Measurements from ENCODE around the gene LRP8. TPM values are rescaled to one million over a fixed set of nuclear protein-coding genes. Genes with fewer than 3 reads are reported as not detected.

LRP8 gene
- total and polyA plus RNA-seq, 2 of the 13 experiments (the other 11 are each of a cell fraction or from before 2014, with no cell fraction given) = 17.3 to 17.4 TPM

GRCh38 chr1:53220171-53220961 is 107.5 kb downstream of the LRP8 start, which contains the start of gene CZIB (continued):
- TF ChIP-seq, protein P1, sequence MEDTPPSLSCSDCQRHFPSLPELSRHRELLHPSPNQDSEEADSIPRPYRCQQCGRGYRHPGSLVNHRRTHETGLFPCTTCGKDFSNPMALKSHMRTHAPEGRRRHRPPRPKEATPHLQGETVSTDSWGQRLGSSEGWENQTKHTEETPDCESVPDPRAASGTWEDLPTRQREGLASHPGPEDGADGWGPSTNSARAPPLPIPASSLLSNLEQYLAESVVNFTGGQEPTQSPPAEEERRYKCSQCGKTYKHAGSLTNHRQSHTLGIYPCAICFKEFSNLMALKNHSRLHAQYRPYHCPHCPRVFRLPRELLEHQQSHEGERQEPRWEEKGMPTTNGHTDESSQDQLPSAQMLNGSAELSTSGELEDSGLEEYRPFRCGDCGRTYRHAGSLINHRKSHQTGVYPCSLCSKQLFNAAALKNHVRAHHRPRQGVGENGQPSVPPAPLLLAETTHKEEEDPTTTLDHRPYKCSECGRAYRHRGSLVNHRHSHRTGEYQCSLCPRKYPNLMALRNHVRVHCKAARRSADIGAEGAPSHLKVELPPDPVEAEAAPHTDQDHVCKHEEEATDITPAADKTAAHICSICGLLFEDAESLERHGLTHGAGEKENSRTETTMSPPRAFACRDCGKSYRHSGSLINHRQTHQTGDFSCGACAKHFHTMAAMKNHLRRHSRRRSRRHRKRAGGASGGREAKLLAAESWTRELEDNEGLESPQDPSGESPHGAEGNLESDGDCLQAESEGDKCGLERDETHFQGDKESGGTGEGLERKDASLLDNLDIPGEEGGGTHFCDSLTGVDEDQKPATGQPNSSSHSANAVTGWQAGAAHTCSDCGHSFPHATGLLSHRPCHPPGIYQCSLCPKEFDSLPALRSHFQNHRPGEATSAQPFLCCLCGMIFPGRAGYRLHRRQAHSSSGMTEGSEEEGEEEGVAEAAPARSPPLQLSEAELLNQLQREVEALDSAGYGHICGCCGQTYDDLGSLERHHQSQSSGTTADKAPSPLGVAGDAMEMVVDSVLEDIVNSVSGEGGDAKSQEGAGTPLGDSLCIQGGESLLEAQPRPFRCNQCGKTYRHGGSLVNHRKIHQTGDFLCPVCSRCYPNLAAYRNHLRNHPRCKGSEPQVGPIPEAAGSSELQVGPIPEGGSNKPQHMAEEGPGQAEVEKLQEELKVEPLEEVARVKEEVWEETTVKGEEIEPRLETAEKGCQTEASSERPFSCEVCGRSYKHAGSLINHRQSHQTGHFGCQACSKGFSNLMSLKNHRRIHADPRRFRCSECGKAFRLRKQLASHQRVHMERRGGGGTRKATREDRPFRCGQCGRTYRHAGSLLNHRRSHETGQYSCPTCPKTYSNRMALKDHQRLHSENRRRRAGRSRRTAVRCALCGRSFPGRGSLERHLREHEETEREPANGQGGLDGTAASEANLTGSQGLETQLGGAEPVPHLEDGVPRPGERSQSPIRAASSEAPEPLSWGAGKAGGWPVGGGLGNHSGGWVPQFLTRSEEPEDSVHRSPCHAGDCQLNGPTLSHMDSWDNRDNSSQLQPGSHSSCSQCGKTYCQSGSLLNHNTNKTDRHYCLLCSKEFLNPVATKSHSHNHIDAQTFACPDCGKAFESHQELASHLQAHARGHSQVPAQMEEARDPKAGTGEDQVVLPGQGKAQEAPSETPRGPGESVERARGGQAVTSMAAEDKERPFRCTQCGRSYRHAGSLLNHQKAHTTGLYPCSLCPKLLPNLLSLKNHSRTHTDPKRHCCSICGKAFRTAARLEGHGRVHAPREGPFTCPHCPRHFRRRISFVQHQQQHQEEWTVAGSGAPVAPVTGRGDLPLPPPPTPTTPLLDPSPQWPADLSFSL (CRISPR knock-in tag; IDR thresholded peaks at IDR 0.05) = no peak
- TF ChIP-seq NFE2L1 (CRISPR knock-in tag; IDR thresholded peaks at IDR 0.05; ENCODE audit: borderline replicate concordance) (peak; percentile 69; the same call in 1 of the 2 replicates), ZNF318 (CRISPR knock-in tag; IDR thresholded peaks at IDR 0.05) (peak; percentile 92; the same call in 1 of the 2 replicates), ATF5 (CRISPR knock-in tag; IDR thresholded peaks at IDR 0.05; ENCODE audit: low read depth) (peak; percentile 74; the same call in 1 of the 2 replicates), ZNF839 (CRISPR knock-in tag; IDR thresholded peaks at IDR 0.05; ENCODE audit: borderline replicate concordance) (peak; percentile 94; the same call in 1 of the 2 replicates), REPIN1 (CRISPR knock-in tag; IDR thresholded peaks at IDR 0.05; ENCODE audit: borderline replicate concordance, low read depth) (peak; percentile 85; the same call in 1 of the 2 replicates), MED1 (CRISPR knock-in tag; IDR thresholded peaks at IDR 0.05) (peak; percentile 80), RXRB (CRISPR knock-in tag; IDR thresholded peaks at IDR 0.05; ENCODE audit: borderline replicate concordance) (peak; percentile 74; the same call in 1 of the 2 replicates), PHF8 (CRISPR knock-in tag; IDR thresholded peaks at IDR 0.05) (peak; percentile 100)
- TF ChIP-seq, protein P2, sequence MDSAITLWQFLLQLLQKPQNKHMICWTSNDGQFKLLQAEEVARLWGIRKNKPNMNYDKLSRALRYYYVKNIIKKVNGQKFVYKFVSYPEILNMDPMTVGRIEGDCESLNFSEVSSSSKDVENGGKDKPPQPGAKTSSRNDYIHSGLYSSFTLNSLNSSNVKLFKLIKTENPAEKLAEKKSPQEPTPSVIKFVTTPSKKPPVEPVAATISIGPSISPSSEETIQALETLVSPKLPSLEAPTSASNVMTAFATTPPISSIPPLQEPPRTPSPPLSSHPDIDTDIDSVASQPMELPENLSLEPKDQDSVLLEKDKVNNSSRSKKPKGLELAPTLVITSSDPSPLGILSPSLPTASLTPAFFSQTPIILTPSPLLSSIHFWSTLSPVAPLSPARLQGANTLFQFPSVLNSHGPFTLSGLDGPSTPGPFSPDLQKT (CRISPR knock-in tag; IDR thresholded peaks at IDR 0.05; ENCODE audit: borderline replicate concordance) = no peak; the same call in 1 of the 2 replicates
